OCI-LY7 (cell line): ENCODE results near the gene FAM78B. TPM values are rescaled to one million over a fixed set of nuclear protein-coding genes. Genes with fewer than 3 reads are reported as not detected.

Experiments used
- BruUV-seq: library from RNA; stranded (reverse); fragments of 400-500 nt; replicated peaks from 2 replicates; lab custom pipeline; 2021; lab: Mats Ljungman, UMichigan
- CTCF ChIA-PET: fragments of 300-600 bp; sonication (Branson Sonifier 250); formaldehyde crosslinking; loops from one replicate; lab custom pipeline; 2022; ENCODE audit warnings: antibody characterized with exemption; ENCODE audit not compliant: unreplicated experiment; lab: Charles Lee
- POLR2A ChIA-PET: fragments of 300-600 bp; sonication (Branson Sonifier 250); formaldehyde crosslinking; loops from one replicate; lab custom pipeline; 2022; ENCODE audit warnings: antibody characterized with exemption; lab: Charles Lee
- DNase-seq: peaks from one replicate; pipeline ENCODE4 v3.0.0-alpha.2; 2015; ENCODE audit warnings: low spot score
- H2AFZ ChIP-seq: fragments of 200-600 bp; sonication (generic), shearing (Covaris generic); 2 replicates; pipeline ENCODE4 v1.6.1; 2014; ENCODE audit warnings: mild to moderate bottlenecking, antibody characterized with exemption, low read length, moderate library complexity
- H3K27ac ChIP-seq: fragments of 200-600 bp; sonication (generic); 2 replicates; pipeline ENCODE4 v1.5.1; 2014; ENCODE audit warnings: mixed run types, low read depth, mild to moderate bottlenecking, moderate library complexity, low read length, inconsistent platforms; ENCODE audit not compliant: poor library complexity, severe bottlenecking
- H3K36me3 ChIP-seq: fragments of 200-600 bp; sonication (generic); 2 replicates; pipeline ENCODE4 v1.6.1; 2014; ENCODE audit warnings: mild to moderate bottlenecking, antibody characterized with exemption, low read length, moderate library complexity, mixed read lengths; ENCODE audit not compliant: insufficient read depth
- H3K4me1 ChIP-seq: fragments of 200-600 bp; sonication (generic); 2 replicates; pipeline ENCODE4 v1.5.1; 2014; ENCODE audit warnings: mild to moderate bottlenecking, low read length; ENCODE audit not compliant: insufficient read depth, poor library complexity, severe bottlenecking
- H3K4me2 ChIP-seq: fragments of 200-600 bp; sonication (generic); 2 replicates; pipeline ENCODE4 v1.6.1; 2014; ENCODE audit warnings: mild to moderate bottlenecking, low read length
- H3K4me3 ChIP-seq: fragments of 200-600 bp; sonication (generic); 2 replicates; pipeline ENCODE4 v1.5.1; 2014; ENCODE audit warnings: mild to moderate bottlenecking, low read depth, low read length; ENCODE audit not compliant: poor library complexity, severe bottlenecking
- H3K79me2 ChIP-seq: fragments of 200-600 bp; sonication (generic); 2 replicates; pipeline ENCODE4 v1.6.1; 2016; ENCODE audit warnings: low read depth, mild to moderate bottlenecking, low read length, moderate library complexity, mixed read lengths; ENCODE audit not compliant: insufficient read depth
- H3K9me2 ChIP-seq: fragments of 200-600 bp; sonication (generic); 2 replicates; pipeline ENCODE4 v1.6.1; 2016; ENCODE audit warnings: mild to moderate bottlenecking, low read length, mixed read lengths; ENCODE audit not compliant: insufficient read depth
- H3K9me3 ChIP-seq: fragments of 200-600 bp; sonication (generic); 2 replicates; pipeline ENCODE4 v1.6.1; 2014; ENCODE audit warnings: mild to moderate bottlenecking, mixed run types, low read length, mixed read lengths
- H4K20me1 ChIP-seq: fragments of 200-600 bp; sonication (generic); 2 replicates; pipeline ENCODE4 v1.6.1; 2014; ENCODE audit warnings: mild to moderate bottlenecking, antibody characterized with exemption, low read length, moderate library complexity, mixed read lengths; ENCODE audit not compliant: insufficient read depth
- CTCF ChIP-seq: fragments of 200-600 bp; sonication (generic); conservative IDR thresholded peaks from 2 replicates; pipeline ENCODE4 v1.5.1; 2014; ENCODE audit warnings: mild to moderate bottlenecking, antibody characterized with exemption, low read length, moderate library complexity, mixed read lengths
- EZH2phosphoT487 ChIP-seq: fragments of 200-600 bp; sonication (generic); IDR thresholded peaks from 2 replicates; pipeline ENCODE4 v1.6.1; 2018; ENCODE audit warnings: low read depth, borderline replicate concordance, mild to moderate bottlenecking, mixed run types, antibody characterized with exemption, low read length, moderate library complexity, mixed read lengths
- intact Hi-C: fragments of 100-400 bp; cut with micrococcal nuclease; formaldehyde crosslinking; loops from one replicate; pipeline ENCODE4 v1.10.0; 2022; ENCODE audit not compliant: unreplicated experiment
- total RNA-seq, 2 experiments: library from RNA; depleted of rRNA in 1 of 2; stranded (reverse); fragments of >200 nt in 1 of 2; shearing (Covaris generic) in 1 of 2; gene quantifications; 2 replicates each; pipeline ENCODE4 v1.2.3, GENCODE V29; 2014 to 2022

Gene FAM78B
- total RNA-seq, 2 experiments from 2014 or later: not detected

DNA sequence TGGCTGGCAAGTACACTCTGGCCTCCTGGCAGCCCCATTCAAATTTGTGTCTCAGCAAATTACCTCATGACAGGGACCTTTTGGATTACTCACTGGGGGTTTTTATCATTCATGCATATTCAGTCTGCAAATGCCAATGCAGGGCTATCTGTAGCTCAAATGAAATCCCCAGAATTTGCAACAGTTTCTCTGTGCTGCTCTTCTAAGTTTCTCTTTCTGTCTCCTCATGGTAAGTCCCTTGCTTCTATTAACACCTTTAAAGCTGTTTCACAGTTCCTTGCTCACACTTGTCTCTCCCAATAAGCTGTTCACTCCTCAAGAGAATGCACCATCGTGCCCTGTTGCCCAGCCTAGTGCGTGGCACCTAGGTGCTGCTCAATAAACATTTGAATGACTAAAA lies 3.3 kb upstream of the FAM78B start:
- H4K20me1 ChIP-seq: no peaks in the 10 kb centered on the region
- H3K79me2 ChIP-seq: no peaks in the 10 kb centered on the region
- no peak overlapping the region for H2AFZ ChIP-seq
- ChIA-PET CTCF (interaction anchor here (0.6 kb wide), 1 partner anchor 414 kb away, joined by 3 read pairs; no protein-coding TSS in a partner anchor), POLR2A (interaction anchor here (0.7 to 1.2 kb wide), 2 partner anchors 10 to 488 kb away, joined by 3 read pairs; no protein-coding TSS in a partner anchor)
- TF ChIP-seq CTCF: no peak
- no peak for TF ChIP-seq EZH2phosphoT487
- no peaks in the 10 kb centered on the region for H3K4me1 ChIP-seq
- H3K9me3 ChIP-seq: no peaks in the 10 kb centered on the region
- BruUV-seq: no TSS peak
- intact Hi-C loops: no loop called here
- no peak overlapping the region for H3K4me3 ChIP-seq
- no peak overlapping the region for H3K27ac ChIP-seq
- no peaks in the 10 kb centered on the region for H3K9me2 ChIP-seq
- no peak overlapping the region for H3K4me2 ChIP-seq
- no peaks in the 10 kb centered on the region for H3K36me3 ChIP-seq
- no peak for DNase-seq

DNA sequence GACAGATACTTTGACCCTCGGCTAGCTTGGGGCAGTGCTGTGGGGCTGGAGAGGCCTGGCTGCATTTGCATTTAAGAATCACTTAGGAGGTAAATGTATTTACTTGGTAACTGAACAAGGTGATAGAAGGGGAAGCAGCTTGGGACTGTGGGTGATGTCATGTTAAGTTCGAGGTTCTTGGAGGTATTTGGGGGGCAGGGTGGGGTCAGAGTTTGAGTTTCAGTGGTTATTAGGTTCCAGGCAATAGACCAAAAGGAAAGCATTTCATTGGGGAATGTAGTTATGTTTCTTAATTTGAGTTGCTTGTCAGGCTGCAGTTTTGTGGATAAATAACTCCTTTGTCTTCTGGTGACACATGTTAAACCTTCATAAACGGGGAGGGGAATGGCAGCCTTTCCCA lies 2.4 kb upstream of the FAM78B start:
- BruUV-seq: no TSS peak
- CTCF ChIA-PET: no interaction called here
- TF ChIP-seq CTCF: no peak
- TF ChIP-seq EZH2phosphoT487: no peak
- no peaks in the 10 kb centered on the region for H3K9me3 ChIP-seq
- no peak for DNase-seq
- H3K4me3 ChIP-seq: no peak overlapping the region
- no peaks in the 10 kb centered on the region for H3K9me2 ChIP-seq
- no peaks in the 10 kb centered on the region for H4K20me1 ChIP-seq
- H3K79me2 ChIP-seq: no peaks in the 10 kb centered on the region
- no peak overlapping the region for H3K4me2 ChIP-seq
- POLR2A ChIA-PET: no interaction called here
- no peak overlapping the region for H2AFZ ChIP-seq
- intact Hi-C loops: no loop called here
- H3K4me1 ChIP-seq: no peaks in the 10 kb centered on the region
- no peak overlapping the region for H3K27ac ChIP-seq
- H3K36me3 ChIP-seq: no peaks in the 10 kb centered on the region

GRCh38 chr1:166167572-166167925 lies 748 bp upstream of the FAM78B start:
- POLR2A ChIA-PET: no interaction called here
- TF ChIP-seq CTCF (no peak), EZH2phosphoT487 (no peak)
- no peaks in the 10 kb centered on the region for H3K4me1 ChIP-seq
- H3K9me3 ChIP-seq: no peaks in the 10 kb centered on the region
- CTCF ChIA-PET: no interaction called here
- H4K20me1 ChIP-seq: no peaks in the 10 kb centered on the region
- H2AFZ ChIP-seq: no peak overlapping the region
- intact Hi-C loops: no loop called here
- no peak overlapping the region for H3K4me3 ChIP-seq
- no peak overlapping the region for H3K27ac ChIP-seq
- DNase-seq: no peak
- no TSS peak for BruUV-seq
- H3K36me3 ChIP-seq: no peaks in the 10 kb centered on the region
- no peaks in the 10 kb centered on the region for H3K9me2 ChIP-seq
- no peaks in the 10 kb centered on the region for H3K79me2 ChIP-seq
- peak overlapping the region; percentile 50; the same call in 1 of the 2 replicates for H3K4me2 ChIP-seq
